OCI-LY7 (cell line): Measurements from ENCODE around the gene ABCA13. TPM values are rescaled to one million over a fixed set of nuclear protein-coding genes. Genes with fewer than 3 reads are reported as not detected.
"Not testable (repeated sequence)": the region's sequence is repeated elsewhere in the genome, so short reads cannot be mapped to it uniquely, and the experiment has no call there.

Experiments used
- BruUV-seq: library from RNA; stranded (reverse); fragments of 400-500 nt; replicated peaks from 2 replicates; lab custom pipeline; 2021; lab: Mats Ljungman, UMichigan
- CTCF ChIA-PET: fragments of 300-600 bp; sonication (Branson Sonifier 250); formaldehyde crosslinking; loops from one replicate; lab custom pipeline; 2022; ENCODE audit warnings: antibody characterized with exemption; ENCODE audit not compliant: unreplicated experiment; lab: Charles Lee
- POLR2A ChIA-PET: fragments of 300-600 bp; sonication (Branson Sonifier 250); formaldehyde crosslinking; loops from one replicate; lab custom pipeline; 2022; ENCODE audit warnings: antibody characterized with exemption; lab: Charles Lee
- DNase-seq: peaks from one replicate; pipeline ENCODE4 v3.0.0-alpha.2; 2015; ENCODE audit warnings: low spot score
- H2AFZ ChIP-seq: fragments of 200-600 bp; sonication (generic), shearing (Covaris generic); 2 replicates; pipeline ENCODE4 v1.6.1; 2014; ENCODE audit warnings: mild to moderate bottlenecking, antibody characterized with exemption, low read length, moderate library complexity
- H3K27ac ChIP-seq: fragments of 200-600 bp; sonication (generic); 2 replicates; pipeline ENCODE4 v1.5.1; 2014; ENCODE audit warnings: mixed run types, low read depth, mild to moderate bottlenecking, moderate library complexity, low read length, inconsistent platforms; ENCODE audit not compliant: poor library complexity, severe bottlenecking
- H3K36me3 ChIP-seq: fragments of 200-600 bp; sonication (generic); 2 replicates; pipeline ENCODE4 v1.6.1; 2014; ENCODE audit warnings: mild to moderate bottlenecking, antibody characterized with exemption, low read length, moderate library complexity, mixed read lengths; ENCODE audit not compliant: insufficient read depth
- H3K4me1 ChIP-seq: fragments of 200-600 bp; sonication (generic); 2 replicates; pipeline ENCODE4 v1.5.1; 2014; ENCODE audit warnings: mild to moderate bottlenecking, low read length; ENCODE audit not compliant: insufficient read depth, poor library complexity, severe bottlenecking
- H3K4me2 ChIP-seq: fragments of 200-600 bp; sonication (generic); 2 replicates; pipeline ENCODE4 v1.6.1; 2014; ENCODE audit warnings: mild to moderate bottlenecking, low read length
- H3K4me3 ChIP-seq: fragments of 200-600 bp; sonication (generic); 2 replicates; pipeline ENCODE4 v1.5.1; 2014; ENCODE audit warnings: mild to moderate bottlenecking, low read depth, low read length; ENCODE audit not compliant: poor library complexity, severe bottlenecking
- H3K79me2 ChIP-seq: fragments of 200-600 bp; sonication (generic); 2 replicates; pipeline ENCODE4 v1.6.1; 2016; ENCODE audit warnings: low read depth, mild to moderate bottlenecking, low read length, moderate library complexity, mixed read lengths; ENCODE audit not compliant: insufficient read depth
- H3K9me2 ChIP-seq: fragments of 200-600 bp; sonication (generic); 2 replicates; pipeline ENCODE4 v1.6.1; 2016; ENCODE audit warnings: mild to moderate bottlenecking, low read length, mixed read lengths; ENCODE audit not compliant: insufficient read depth
- H3K9me3 ChIP-seq: fragments of 200-600 bp; sonication (generic); 2 replicates; pipeline ENCODE4 v1.6.1; 2014; ENCODE audit warnings: mild to moderate bottlenecking, mixed run types, low read length, mixed read lengths
- H4K20me1 ChIP-seq: fragments of 200-600 bp; sonication (generic); 2 replicates; pipeline ENCODE4 v1.6.1; 2014; ENCODE audit warnings: mild to moderate bottlenecking, antibody characterized with exemption, low read length, moderate library complexity, mixed read lengths; ENCODE audit not compliant: insufficient read depth
- CTCF ChIP-seq: fragments of 200-600 bp; sonication (generic); conservative IDR thresholded peaks from 2 replicates; pipeline ENCODE4 v1.5.1; 2014; ENCODE audit warnings: mild to moderate bottlenecking, antibody characterized with exemption, low read length, moderate library complexity, mixed read lengths
- EZH2phosphoT487 ChIP-seq: fragments of 200-600 bp; sonication (generic); IDR thresholded peaks from 2 replicates; pipeline ENCODE4 v1.6.1; 2018; ENCODE audit warnings: low read depth, borderline replicate concordance, mild to moderate bottlenecking, mixed run types, antibody characterized with exemption, low read length, moderate library complexity, mixed read lengths
- intact Hi-C: fragments of 100-400 bp; cut with micrococcal nuclease; formaldehyde crosslinking; loops from one replicate; pipeline ENCODE4 v1.10.0; 2022; ENCODE audit not compliant: unreplicated experiment
- total RNA-seq, 2 experiments: library from RNA; depleted of rRNA in 1 of 2; stranded (reverse); fragments of >200 nt in 1 of 2; shearing (Covaris generic) in 1 of 2; gene quantifications; 2 replicates each; pipeline ENCODE4 v1.2.3, GENCODE V29; 2014 to 2022

Gene ABCA13
- total RNA-seq, 2 experiments from 2014 or later, result not detected

GRCh38 chr7:48188776-48189520 is 17.7 kb downstream of the ABCA13 start:
- Histone ChIP-seq H3K4me2 (no peak overlapping the region), H3K4me3 (no peak overlapping the region), H3K27ac (no peak overlapping the region), H3K79me2 (no peaks in the 10 kb centered on the region), H3K4me1 (no peaks in the 10 kb centered on the region), H4K20me1 (no peaks in the 10 kb centered on the region), H2AFZ (no peak overlapping the region), H3K9me2 (no peaks in the 10 kb centered on the region), H3K36me3 (no peaks in the 10 kb centered on the region), H3K9me3 (no peaks in the 10 kb centered on the region)
- POLR2A ChIA-PET, result no interaction called here
- TF ChIP-seq EZH2phosphoT487, result no peak
- no peak for TF ChIP-seq CTCF
- intact Hi-C loops, result no loop called here
- DNase-seq, result no peak
- no TSS peak for BruUV-seq
- CTCF ChIA-PET, result no interaction called here

- no peak overlapping the region for H3K27ac ChIP-seq
- H3K4me3 ChIP-seq, result no peak overlapping the region
- H4K20me1 ChIP-seq, result no peaks in the 10 kb centered on the region
- no peaks in the 10 kb centered on the region for H3K9me2 ChIP-seq
- TF ChIP-seq EZH2phosphoT487 (no peak), CTCF (no peak)
- no peak overlapping the region for H3K4me2 ChIP-seq
- no peak overlapping the region for H2AFZ ChIP-seq
- H3K36me3 ChIP-seq, result no peaks in the 10 kb centered on the region
- no TSS peak for BruUV-seq
- no peaks in the 10 kb centered on the region for H3K4me1 ChIP-seq
- DNase-seq, result no peak
- ChIA-PET CTCF (no interaction called here), POLR2A (no interaction called here)
- no peaks in the 10 kb centered on the region for H3K9me3 ChIP-seq
- H3K79me2 ChIP-seq, result no peaks in the 10 kb centered on the region
- intact Hi-C loops, result no loop called here
Measured at GRCh38 chr7:48192996-48193395, 21.7 kb downstream of the ABCA13 start.

GRCh38 chr7:48193421-48193820 is 22.2 kb downstream of the ABCA13 start:
- POLR2A ChIA-PET, result no interaction called here
- Histone ChIP-seq H3K4me2 (no peak overlapping the region), H3K36me3 (no peaks in the 10 kb centered on the region), H3K9me2 (no peaks in the 10 kb centered on the region), H3K27ac (no peak overlapping the region), H3K4me1 (no peaks in the 10 kb centered on the region), H3K79me2 (no peaks in the 10 kb centered on the region), H3K4me3 (no peak overlapping the region), H4K20me1 (no peaks in the 10 kb centered on the region), H2AFZ (no peak overlapping the region), H3K9me3 (no peaks in the 10 kb centered on the region)
- no peak for TF ChIP-seq EZH2phosphoT487
- TF ChIP-seq CTCF, result no peak
- BruUV-seq, result no TSS peak
- CTCF ChIA-PET, result no interaction called here
- no peak for DNase-seq
- intact Hi-C loops, result no loop called here

- POLR2A ChIA-PET, result interaction anchor here (0.7 kb wide), 1 partner anchor 36 kb away, joined by 3 read pairs; no protein-coding TSS in a partner anchor
- H3K9me3 ChIP-seq, intact Hi-C loops, H3K4me1 ChIP-seq, H3K4me3 ChIP-seq, DNase-seq, H3K27ac ChIP-seq, H3K4me2 ChIP-seq, BruUV-seq, H3K79me2 ChIP-seq, H2AFZ ChIP-seq, H4K20me1 ChIP-seq, H3K9me2 ChIP-seq, H3K36me3 ChIP-seq, CTCF ChIA-PET: not testable (repeated sequence)
Measured at GRCh38 chr7:48200946-48201589, 29.8 kb downstream of the ABCA13 start.
